GM12875 (cell line): ENCODE data around the gene EIF4E3.

ENCODE experiments used
- H3K4me3 ChIP-seq: one replicate; pipeline ENCODE4 v1.5.1; 2011; ENCODE audit warnings: low read depth, low read length, control low read depth
- CTCF ChIP-seq: IDR thresholded peaks from 2 replicates; pipeline ENCODE4 v1.5.1; 2011; ENCODE audit warnings: low read depth, mild to moderate bottlenecking, control low read depth, inconsistent platforms, low read length, moderate library complexity, borderline replicate concordance; ENCODE audit not compliant: insufficient read depth

EIF4E3 gene

GRCh38 chr3:71723452-71724170 lies 1.6 kb downstream of the EIF4E3 start:
- no peak overlapping the region for H3K4me3 ChIP-seq
- TF ChIP-seq CTCF = no peak

GRCh38 chr3:71722693-71723092 lies 2.5 kb downstream of the EIF4E3 start:
- H3K4me3 ChIP-seq = no peak overlapping the region
- TF ChIP-seq CTCF = no peak

- TF ChIP-seq CTCF = no peak
- H3K4me3 ChIP-seq = no peak overlapping the region
Observed at GRCh38 chr3:71721651-71722157, 3.5 kb downstream of the EIF4E3 start.

- TF ChIP-seq CTCF = no peak
- no peak overlapping the region for H3K4me3 ChIP-seq
Observed at GRCh38 chr3:71721002-71721401, 4.2 kb downstream of the EIF4E3 start.

- no peak for TF ChIP-seq CTCF
- no peak overlapping the region for H3K4me3 ChIP-seq
Observed at GRCh38 chr3:71718072-71718471, 7.1 kb downstream of the EIF4E3 start.

GRCh38 chr3:71714595-71714994 lies 10.6 kb downstream of the EIF4E3 start:
- no peak for TF ChIP-seq CTCF
- H3K4me3 ChIP-seq = no peak overlapping the region

- H3K4me3 ChIP-seq = no peak overlapping the region
- no peak for TF ChIP-seq CTCF
Observed at GRCh38 chr3:71713041-71713440, 12.2 kb downstream of the EIF4E3 start.
